Measurements from ENCODE around the gene KDM5B. TPM values are rescaled to one million over a fixed set of nuclear protein-coding genes. Genes with fewer than 3 reads are reported as not detected.

Gene KDM5B
- 58.1 and 61.1 TPM in 2 replicates for total RNA-seq

DNA sequence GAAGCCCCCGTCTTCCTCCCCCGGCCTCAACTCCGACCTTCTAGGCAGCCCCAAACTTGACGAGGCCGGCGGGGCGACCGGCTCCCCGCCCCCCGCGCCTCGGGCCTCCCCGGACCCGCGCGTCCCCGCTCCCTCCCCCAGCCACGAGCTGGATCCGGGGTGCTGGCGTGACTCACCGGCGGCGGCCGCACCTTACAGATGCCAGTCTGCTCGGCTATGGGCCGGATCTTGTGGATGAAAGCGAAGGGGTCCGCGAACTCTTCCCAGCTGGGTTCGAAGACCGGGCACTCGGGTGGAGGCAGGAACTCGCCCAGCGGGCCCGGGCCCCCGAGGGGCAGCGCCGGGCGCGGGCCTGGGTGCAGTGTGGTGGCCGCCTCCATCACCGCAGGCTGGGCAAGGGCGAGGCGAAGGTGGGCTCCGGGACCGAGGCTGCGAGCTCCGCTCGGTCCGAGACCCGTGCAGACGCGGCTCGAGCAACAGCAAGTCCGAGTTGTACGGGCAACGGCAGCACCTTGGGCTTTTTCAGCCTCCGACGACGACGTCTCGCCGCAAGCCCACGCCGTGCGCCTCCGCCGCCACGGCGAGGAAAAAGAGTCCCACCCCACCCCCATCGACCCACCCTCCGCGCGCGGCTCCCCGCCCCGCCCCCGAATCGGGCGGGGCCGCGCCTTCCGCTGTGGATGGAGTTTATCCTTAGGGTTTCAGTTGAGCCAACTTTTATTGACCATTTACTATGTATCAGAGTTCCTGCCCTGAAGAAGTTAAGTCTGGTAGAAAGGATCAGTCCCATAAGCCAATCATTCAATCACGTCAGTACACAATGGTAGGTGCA lies at the start of gene KDM5B:
Gene KDM5B (minus strand): TSS at position 496 of the 832 bp plus-strand sequence. CDS start 116 bp downstream, at position 380.

DNA sequence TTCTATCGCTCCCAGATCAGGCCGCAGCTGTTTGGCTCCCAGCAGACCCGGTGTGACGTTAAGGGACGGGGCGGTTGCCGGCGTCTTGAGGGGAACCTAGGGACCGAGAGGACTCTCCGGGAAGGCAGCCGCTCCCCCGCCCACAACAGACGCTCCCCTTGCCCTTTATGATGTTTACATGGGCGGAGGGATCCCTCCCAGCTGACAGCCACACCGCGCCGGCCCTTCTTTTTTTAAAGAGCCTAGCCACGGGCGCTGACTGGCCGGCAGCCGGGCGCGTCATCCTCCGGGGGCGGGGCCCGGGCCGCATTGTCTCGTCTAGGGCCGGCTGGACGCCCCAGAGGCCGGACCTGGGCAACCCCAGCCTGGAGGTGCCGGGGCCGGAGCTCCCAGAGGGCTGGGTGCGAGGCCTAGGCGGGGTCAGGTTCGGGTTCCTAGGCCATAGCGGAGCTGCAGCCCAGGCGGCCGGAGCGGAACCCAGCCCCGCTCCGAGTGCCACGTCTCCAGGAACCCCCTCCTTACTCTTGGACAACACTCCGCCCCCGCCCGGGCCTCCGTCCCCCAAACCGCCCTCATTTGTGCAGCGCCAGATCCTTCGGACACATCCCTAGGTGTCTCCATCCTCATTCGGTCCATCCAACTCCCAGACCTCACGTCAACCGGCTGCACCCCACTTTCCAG lies 2.5 kb upstream of the KDM5B start, which contains the start of gene PCAT6:
Gene PCAT6 (plus strand): TSS at position 340 of the 681 bp plus-strand sequence.

DNA sequence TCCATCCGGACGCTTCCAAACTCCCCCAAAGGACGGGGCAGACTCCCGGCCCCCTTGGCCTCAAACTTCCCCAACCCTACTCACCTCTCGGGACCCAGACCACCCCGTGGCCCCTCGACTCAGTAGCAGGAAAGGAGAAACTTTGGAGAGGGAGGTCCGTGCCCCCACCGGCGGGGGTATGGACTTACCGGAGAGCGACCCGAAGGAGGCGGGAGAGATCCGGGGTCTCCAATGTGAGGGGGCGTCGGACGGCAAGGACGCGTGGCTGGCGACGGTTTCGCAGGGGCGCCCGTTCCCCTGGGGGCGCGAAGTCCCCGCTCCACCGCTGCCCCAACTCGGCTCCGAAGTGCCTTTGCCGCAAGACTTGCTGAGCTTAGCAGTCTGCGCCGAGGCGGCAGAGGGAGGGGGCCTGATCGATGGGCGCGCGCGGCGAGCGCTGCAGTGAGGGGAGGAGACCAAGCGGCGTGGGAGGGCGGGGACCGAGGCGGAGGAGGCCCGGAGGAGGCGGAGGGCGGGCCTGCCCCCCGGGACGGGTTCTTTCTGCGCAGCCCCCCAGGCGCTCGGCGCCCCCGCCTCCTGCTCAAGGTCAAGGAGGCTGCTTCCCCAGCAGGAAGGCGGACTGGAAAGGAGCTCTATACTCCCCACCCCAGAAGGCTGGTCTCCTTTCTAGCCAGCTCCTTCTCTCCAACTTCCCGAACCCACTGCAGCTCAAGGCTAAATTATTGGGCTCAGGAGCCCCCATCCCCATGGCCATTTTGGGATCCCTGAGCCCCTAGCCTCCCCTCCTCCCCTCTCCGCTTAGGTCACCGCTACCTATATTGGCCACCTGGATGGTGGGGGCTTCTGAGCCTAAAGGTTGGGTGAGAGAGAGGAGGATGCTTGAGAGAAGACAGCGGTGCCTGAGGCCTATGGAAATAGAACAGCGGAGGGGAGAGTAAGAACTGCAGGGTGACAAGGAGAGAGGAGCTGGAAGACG lies 97.9 kb downstream of the KDM5B start, which contains the start of gene SYT2:
Gene SYT2 (minus strand): TSS at position 385 of the 976 bp plus-strand sequence. CDS start 104,682 bp downstream, outside the sequence.

Other genes with a start within 250 kb of the KDM5B start
- gene SYT2, start 98.0 kb downstream of the KDM5B start, total RNA-seq: not detected in 2 replicates
- gene PCAT6, start 2.5 kb upstream of the KDM5B start, total RNA-seq: 1.1 TPM in 1 of 2 replicates, not detected in the other
- 5.8 and 8.1 TPM in 2 replicates for gene RABIF, start 80.7 kb upstream of the KDM5B start, total RNA-seq
- gene KLHL12, start 118.8 kb upstream of the KDM5B start, total RNA-seq: 28.3 and 35.6 TPM in 2 replicates
- gene ADIPOR1, start 149.9 kb upstream of the KDM5B start, total RNA-seq: 93.9 and 98.3 TPM in 2 replicates
- 20.8 and 23.1 TPM in 2 replicates for gene CYB5R1, start 158.8 kb upstream of the KDM5B start, total RNA-seq
- 125 and 129 TPM in 2 replicates for gene TMEM183A, start 199.0 kb upstream of the KDM5B start, total RNA-seq
- under 0.01 and 0.32 TPM in 2 replicates for gene PPFIA4, start 218.1 kb upstream of the KDM5B start, total RNA-seq

All from epithelial cell of umbilical artery (primary cell).